B cell (primary cell): ENCODE results near the gene ENKUR. TPM values are rescaled to one million over a fixed set of nuclear protein-coding genes. Genes with fewer than 3 reads are reported as not detected.

Experiments used
- ATAC-seq: fragments of 200-7000 bp; cut with Tn5 transposase; one replicate; pipeline ENCODE4 v1.10.0; 2021; ENCODE audit warnings: low read depth, mild to moderate bottlenecking, moderate number of reproducible peaks, moderate library complexity
- CTCF ChIA-PET: fragments of 350-600 bp; sonication (Branson Sonifier 250); formaldehyde crosslinking; loops from one replicate; lab custom pipeline; 2021; ENCODE audit warnings: antibody characterized with exemption, inconsistent platforms; lab: Charles Lee
- POLR2A ChIA-PET: fragments of 350-600 bp; sonication (Branson Sonifier 250); formaldehyde crosslinking; loops from one replicate; lab custom pipeline; 2021; ENCODE audit warnings: antibody characterized with exemption; lab: Charles Lee
- DNase-seq: peaks from one replicate; pipeline ENCODE4 v3.0.0; 2013
- H2AFZ ChIP-seq: 2 replicates; pipeline ENCODE4 v1.6.1; 2012; ENCODE audit warnings: mild to moderate bottlenecking, low read depth, low read length; ENCODE audit not compliant: insufficient read depth, poor library complexity, severe bottlenecking
- H3K27ac ChIP-seq, 2 donors: 1 replicate in 1 of 2; 2 replicates in 1 of 2; pipeline ENCODE4 v1.5.1; 2012 to 2013; ENCODE audit warnings: low read length in 2 of 2, mild to moderate bottlenecking in 2 of 2, moderate library complexity in 1 of 2
- H3K27me3 ChIP-seq, 4 experiments: fragments of 200-600 bp in 1 of 4; sonication (generic) in 1 of 4; replicated peaks in 1 of 4; 1 replicate in 2 of 4; 2 replicates in 2 of 4; pipeline versions ENCODE4 v1.6.1 to v1.7.0; 2013 to 2016; ENCODE audit warnings: low read length in 3 of 4, mild to moderate bottlenecking in 2 of 4, mixed read lengths in 1 of 4, moderate library complexity in 1 of 4; ENCODE audit not compliant: insufficient read depth in 4 of 4, control insufficient read depth in 3 of 4; ENCODE audit errors: control extremely low read depth in 1 of 4
- H3K36me3 ChIP-seq, 2 experiments: replicated peaks in 1 of 2; 1 replicate in 1 of 2; 2 replicates in 1 of 2; pipeline versions ENCODE4 v1.6.1 to v1.7.1; 2013; ENCODE audit warnings: low read length in 1 of 2; ENCODE audit not compliant: insufficient read depth in 2 of 2, control insufficient read depth in 1 of 2; ENCODE audit errors: control extremely low read depth in 1 of 2, extremely low read depth in 1 of 2
- H3K4me1 ChIP-seq, 2 donors: fragments of 200-600 bp in 1 of 2; sonication (generic) in 1 of 2; 1 replicate in 1 of 2; 2 replicates in 1 of 2; pipeline versions ENCODE4 v1.5.1 to v1.6.1; 2013 to 2017; ENCODE audit warnings: low read length in 2 of 2; ENCODE audit not compliant: control insufficient read depth in 2 of 2, insufficient read depth in 2 of 2
- H3K4me2 ChIP-seq: replicated peaks from 2 replicates; pipeline ENCODE3; 2012; ENCODE audit warnings: mild to moderate bottlenecking, low read depth, low read length; ENCODE audit not compliant: poor library complexity, severe bottlenecking
- H3K4me3 ChIP-seq, 5 experiments: fragments of 200-600 bp in 1 of 5; sonication (generic) in 1 of 5; 1 replicate in 3 of 5; 2 replicates in 2 of 5; pipeline versions ENCODE4 v1.5.1 to v1.7.0; 2011 to 2016; ENCODE audit warnings: low read length in 4 of 5, mild to moderate bottlenecking in 4 of 5, low read depth in 2 of 5, control low read depth in 1 of 5, moderate library complexity in 1 of 5; ENCODE audit not compliant: insufficient read depth in 1 of 5; ENCODE audit errors: control extremely low read depth in 1 of 5, extremely low read depth in 1 of 5
- H3K79me2 ChIP-seq: fragments of 200-600 bp; sonication (generic); one replicate; pipeline ENCODE4 v1.6.0; 2016; ENCODE audit warnings: low read length; ENCODE audit not compliant: control insufficient read depth, insufficient read depth
- H3K9ac ChIP-seq: fragments of 200-600 bp; sonication (generic); 2 replicates; pipeline ENCODE4 v1.6.1; 2017; ENCODE audit warnings: mild to moderate bottlenecking, low read length, moderate library complexity
- H3K9me3 ChIP-seq, 3 donors: one replicate each; pipeline versions ENCODE4 v1.6.1 to v1.7.1; 2013; ENCODE audit warnings: low read length in 2 of 3; ENCODE audit not compliant: control insufficient read depth in 2 of 3, insufficient read depth in 1 of 3; ENCODE audit errors: control extremely low read depth in 1 of 3
- H4K20me1 ChIP-seq: 2 replicates; pipeline ENCODE4 v1.6.0; 2012; ENCODE audit warnings: mild to moderate bottlenecking, low read length; ENCODE audit not compliant: insufficient read depth, control insufficient read depth, poor library complexity, severe bottlenecking
- H3K27ac Mint-ChIP-seq: one replicate; pipeline ENCODE4 v1.8.0; 2021; ENCODE audit warnings: mixed read lengths
- H3K27me3 Mint-ChIP-seq: one replicate; pipeline ENCODE4 v1.8.0; 2021; ENCODE audit warnings: mixed read lengths
- H3K4me1 Mint-ChIP-seq: one replicate; pipeline ENCODE4 v1.8.0; 2021; ENCODE audit warnings: mixed read lengths
- H3K4me3 Mint-ChIP-seq: one replicate; pipeline ENCODE4 v1.8.0; 2021; ENCODE audit warnings: mixed read lengths
- H3K9me3 Mint-ChIP-seq: one replicate; pipeline ENCODE4 v1.8.0; 2022; ENCODE audit warnings: mixed read lengths; ENCODE audit not compliant: insufficient read depth
- CTCF ChIP-seq: fragments of 200-600 bp; IDR thresholded peaks from one replicate; pipeline ENCODE4 v1.8.0; 2022; ENCODE audit warnings: antibody characterized with exemption, mild to moderate bottlenecking
- EZH2 ChIP-seq: IDR thresholded peaks from 2 replicates; pipeline ENCODE4 v1.6.1; 2012; ENCODE audit warnings: borderline replicate concordance, low read depth, mild to moderate bottlenecking, moderate library complexity, low read length; ENCODE audit not compliant: insufficient read depth, poor library complexity, severe bottlenecking
- WGBS: methylation state at CpG from one replicate; pipeline ENCODE4 v1.1.5; 2013; ENCODE audit warnings: missing lambda C conversion rate; ENCODE audit not compliant: insufficient coverage; 5-methylcytosine and 5-hydroxymethylcytosine counted together
- intact Hi-C: fragments of 100-400 bp; cut with micrococcal nuclease; formaldehyde crosslinking; loops from one replicate; pipeline ENCODE4 v1.10.0; 2022
- polyA plus RNA-seq: library from polyadenylated mRNA; depleted of rRNA; stranded (reverse); fragments of >200 nt; gene quantifications from 2 replicates; pipeline ENCODE4 v1.2.3, GENCODE V29; 2012
- total RNA-seq, 2 donors: library from RNA; stranded (reverse); fragments of 120-200 nt in 1 of 2; gene quantifications; 1 replicate in 1 of 2; 2 replicates in 1 of 2; pipeline versions ENCODE4 v1.2.3 to v1.2.4, GENCODE V29; 2013 to 2022

Gene ENKUR
- total and polyA plus RNA-seq, 2 donors (not counting 1 experiment from before 2014, with no cell fraction given), result not detected

DNA sequence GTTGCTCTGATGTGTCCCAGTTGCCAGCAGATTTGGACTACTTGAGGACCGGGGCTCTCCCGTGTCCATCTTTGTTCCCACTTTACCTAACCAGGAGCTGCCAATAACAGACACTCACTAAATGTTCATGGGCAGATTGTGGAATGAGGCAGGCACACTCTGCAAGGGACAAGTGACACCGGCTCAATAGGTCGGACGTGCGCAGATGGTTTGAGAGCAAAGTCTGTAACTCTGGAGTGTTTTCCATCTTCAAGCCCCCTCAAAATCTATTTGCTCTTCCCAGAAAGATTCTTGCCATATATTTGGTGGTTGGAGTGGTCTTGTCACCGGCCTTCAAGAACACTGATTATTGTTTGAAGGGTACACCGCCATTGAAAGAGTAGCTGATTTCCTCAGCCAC is 47.7 kb upstream of the ENKUR start:
- WGBS, result no CpG with 5 or more reads among the region's 8 CpGs
- Histone ChIP-seq H3K9me3 (no peaks in the 10 kb centered on the region), H3K4me3 (no peak overlapping the region), H3K4me2 (no peak overlapping the region), H3K4me1 (no peaks in the 10 kb centered on the region), H3K27ac (no peak overlapping the region), H3K36me3 (no peaks in the 10 kb centered on the region), H3K27me3 (peaks cover 0 to 4% (median under 1%) of the 10 kb centered on the region in 4 experiments), H4K20me1 (no peaks in the 10 kb centered on the region), H3K9ac (no peak overlapping the region), H2AFZ (no peak overlapping the region), H3K79me2 (no peaks in the 10 kb centered on the region)
- CTCF ChIA-PET, result no interaction called here
- TF ChIP-seq EZH2 (no peak), CTCF (no peak)
- Mint-ChIP-seq H3K9me3 (no peaks in the 10 kb centered on the region), H3K27ac (no peak overlapping the region), H3K27me3 (peaks cover 30% of the 10 kb centered on the region), H3K4me3 (no peak overlapping the region), H3K4me1 (no peaks in the 10 kb centered on the region)
- ATAC-seq (no peak), DNase-seq (no peak)
- POLR2A ChIA-PET, result no interaction called here
- intact Hi-C loops, result no loop called here

DNA sequence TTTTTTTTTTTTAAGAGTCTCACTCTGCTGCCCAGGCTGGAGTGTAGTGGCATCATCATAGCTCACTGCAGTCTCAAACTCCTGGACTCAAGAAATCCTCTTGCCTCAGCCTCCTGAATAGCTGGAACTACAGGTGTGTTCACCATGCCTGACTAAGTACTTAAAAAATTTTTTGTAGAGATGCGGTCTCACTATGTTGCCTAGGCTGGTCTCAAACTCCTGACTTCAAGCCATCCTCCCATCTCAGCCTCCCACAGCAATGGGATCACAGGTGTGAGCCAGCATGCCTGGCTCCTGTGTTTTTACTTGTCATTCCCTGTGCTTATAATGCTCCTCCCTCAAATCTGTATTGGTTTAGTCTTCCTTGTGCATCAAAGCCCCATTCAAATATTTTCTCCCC is 47.2 kb upstream of the ENKUR start:
- ATAC-seq (no peak), DNase-seq (no peak)
- intact Hi-C loops, result no loop called here
- H4K20me1 ChIP-seq, result no peaks in the 10 kb centered on the region
- ChIA-PET CTCF (no interaction called here), POLR2A (no interaction called here)
- no peaks in the 10 kb centered on the region for H3K36me3 ChIP-seq
- H3K4me2 ChIP-seq, result no peak overlapping the region
- H3K27me3 ChIP-seq, result peaks cover 0 to 4% (median under 1%) of the 10 kb centered on the region in 4 experiments
- Mint-ChIP-seq H3K4me1 (no peaks in the 10 kb centered on the region), H3K4me3 (no peak overlapping the region), H3K27ac (no peak overlapping the region), H3K9me3 (no peaks in the 10 kb centered on the region), H3K27me3 (peaks cover 25% of the 10 kb centered on the region)
- H3K27ac ChIP-seq, result no peak overlapping the region
- no peaks in the 10 kb centered on the region for H3K79me2 ChIP-seq
- TF ChIP-seq EZH2, result no peak
- TF ChIP-seq CTCF, result no peak
- no peak overlapping the region for H3K9ac ChIP-seq
- no peak overlapping the region for H3K4me3 ChIP-seq
- H3K4me1 ChIP-seq, result no peaks in the 10 kb centered on the region
- WGBS, result 90% methylated on average over 1 of the region's 1 CpG
- no peak overlapping the region for H2AFZ ChIP-seq
- no peaks in the 10 kb centered on the region for H3K9me3 ChIP-seq
